HG03432 (cell line): ENCODE data around the gene SLC22A31.
"Not testable (repeated sequence)": the region's sequence is repeated elsewhere in the genome, so short reads cannot be mapped to it uniquely, and the experiment has no call there.

Source experiments
- ATAC-seq: cut with Tn5 transposase; IDR thresholded peaks from one replicate; pipeline ENCODE4 v1.9.1; 2021; ENCODE audit warnings: mild to moderate bottlenecking, moderate library complexity; ENCODE audit not compliant: unreplicated experiment

Gene SLC22A31

DNA sequence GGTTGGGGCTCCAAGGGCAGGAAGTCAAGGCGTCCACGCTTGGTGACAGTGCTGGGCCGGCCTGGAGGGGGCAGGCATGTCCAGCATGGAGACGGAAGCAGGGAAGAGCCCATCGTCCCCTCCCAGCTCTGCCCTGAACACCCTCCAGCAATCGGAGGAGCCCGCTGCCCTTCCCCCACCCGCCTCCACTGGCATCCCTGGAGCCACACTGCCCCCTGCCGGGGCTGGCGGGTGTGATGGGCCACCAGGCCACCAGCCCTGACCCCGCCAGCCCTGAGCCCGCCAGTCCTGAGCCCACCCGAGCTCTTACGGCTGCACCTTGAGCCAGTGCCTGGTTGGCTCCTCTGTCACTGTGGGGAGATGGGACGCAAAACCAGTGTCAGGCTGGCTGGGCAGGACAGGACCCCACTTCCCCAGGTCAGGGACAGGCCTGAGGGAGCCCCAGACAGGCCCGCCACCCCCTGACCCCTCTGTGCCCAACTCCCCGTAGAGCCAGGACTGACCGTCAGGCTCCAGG lies 32.9 kb downstream of the SLC22A31 start:
- peak; percentile 33 for ATAC-seq

- ATAC-seq, result no peak
Observed at GRCh38 chr16:89166696-89167424, 33.5 kb downstream of the SLC22A31 start.

GRCh38 chr16:89165681-89165979 lies 34.7 kb downstream of the SLC22A31 start:
- not testable (repeated sequence) for ATAC-seq

GRCh38 chr16:89164847-89165680 lies 35.3 kb downstream of the SLC22A31 start:
- no peak for ATAC-seq

- no peak for ATAC-seq
Observed at GRCh38 chr16:89164436-89164835, 35.9 kb downstream of the SLC22A31 start.

DNA sequence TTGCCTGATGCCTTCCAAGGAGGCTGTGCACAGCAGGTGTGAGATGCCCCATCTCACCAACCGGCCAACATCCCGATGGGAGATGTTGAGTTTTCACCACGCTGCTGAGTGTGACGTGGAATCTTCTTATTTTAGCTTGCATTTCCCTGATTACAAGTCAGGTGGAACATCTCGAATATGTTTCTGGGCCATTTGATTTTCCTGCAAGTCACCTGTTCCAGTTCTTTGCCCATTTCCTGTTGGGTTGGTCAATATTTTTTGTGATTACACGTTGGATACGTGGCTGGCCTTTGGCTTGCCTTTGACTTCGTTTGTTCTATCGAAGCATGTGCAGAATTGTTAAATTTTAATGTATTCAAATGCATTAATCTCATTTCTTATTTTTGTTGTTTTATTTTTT lies 37.0 kb downstream of the SLC22A31 start:
- no peak for ATAC-seq

- no peak for ATAC-seq
Observed at GRCh38 chr16:89161763-89162713, 38.3 kb downstream of the SLC22A31 start.

GRCh38 chr16:89160977-89161701 lies 39.2 kb downstream of the SLC22A31 start:
- no peak for ATAC-seq

GRCh38 chr16:89159850-89160354 lies 40.4 kb downstream of the SLC22A31 start:
- ATAC-seq, result no peak

DNA sequence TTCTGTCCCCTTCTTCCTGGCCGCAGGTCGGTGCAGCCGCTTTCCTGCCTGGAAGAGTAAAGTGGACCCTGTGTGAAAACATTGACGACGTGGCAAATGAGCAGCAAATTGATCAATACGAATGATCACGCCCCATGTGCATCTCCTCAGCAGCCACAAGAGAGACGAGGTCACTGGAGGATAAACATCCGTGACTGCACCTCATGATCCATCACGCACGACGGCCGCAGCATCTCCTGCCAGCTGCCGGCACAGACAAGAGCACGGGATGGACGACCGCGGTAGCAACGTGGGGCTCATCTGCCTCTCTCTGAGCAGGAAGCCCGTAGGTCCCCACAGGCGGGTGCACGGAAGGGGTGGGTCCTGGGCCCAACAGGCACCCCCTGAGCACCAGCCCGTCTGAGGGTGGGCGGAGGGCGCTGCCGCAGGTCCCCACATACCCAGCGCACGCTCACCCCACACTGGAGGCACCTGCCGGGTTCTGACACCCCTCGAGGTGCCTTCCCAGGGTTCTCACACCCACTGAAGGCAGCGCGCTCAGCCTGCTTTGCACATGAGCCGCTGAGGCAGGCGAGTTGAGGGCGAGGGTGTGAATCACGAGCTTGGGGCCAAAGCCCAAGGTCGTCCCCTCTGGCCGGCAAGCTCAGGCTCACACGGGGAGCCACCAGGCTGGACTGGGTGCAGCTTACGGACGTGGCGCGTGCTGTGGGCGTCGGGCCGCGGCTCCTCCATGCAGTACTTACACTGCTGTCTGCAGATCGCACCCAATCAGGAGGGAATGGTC lies 41.1 kb downstream of the SLC22A31 start:
- no peak for ATAC-seq

- no peak for ATAC-seq
Observed at GRCh38 chr16:89157778-89158177, 42.6 kb downstream of the SLC22A31 start.

GRCh38 chr16:89156740-89157645 lies 43.3 kb downstream of the SLC22A31 start:
- ATAC-seq, result no peak

- ATAC-seq, result no peak
Observed at GRCh38 chr16:89155851-89156739, 44.2 kb downstream of the SLC22A31 start.

- no peak for ATAC-seq
Observed at GRCh38 chr16:89155184-89155679, 45.1 kb downstream of the SLC22A31 start.

DNA sequence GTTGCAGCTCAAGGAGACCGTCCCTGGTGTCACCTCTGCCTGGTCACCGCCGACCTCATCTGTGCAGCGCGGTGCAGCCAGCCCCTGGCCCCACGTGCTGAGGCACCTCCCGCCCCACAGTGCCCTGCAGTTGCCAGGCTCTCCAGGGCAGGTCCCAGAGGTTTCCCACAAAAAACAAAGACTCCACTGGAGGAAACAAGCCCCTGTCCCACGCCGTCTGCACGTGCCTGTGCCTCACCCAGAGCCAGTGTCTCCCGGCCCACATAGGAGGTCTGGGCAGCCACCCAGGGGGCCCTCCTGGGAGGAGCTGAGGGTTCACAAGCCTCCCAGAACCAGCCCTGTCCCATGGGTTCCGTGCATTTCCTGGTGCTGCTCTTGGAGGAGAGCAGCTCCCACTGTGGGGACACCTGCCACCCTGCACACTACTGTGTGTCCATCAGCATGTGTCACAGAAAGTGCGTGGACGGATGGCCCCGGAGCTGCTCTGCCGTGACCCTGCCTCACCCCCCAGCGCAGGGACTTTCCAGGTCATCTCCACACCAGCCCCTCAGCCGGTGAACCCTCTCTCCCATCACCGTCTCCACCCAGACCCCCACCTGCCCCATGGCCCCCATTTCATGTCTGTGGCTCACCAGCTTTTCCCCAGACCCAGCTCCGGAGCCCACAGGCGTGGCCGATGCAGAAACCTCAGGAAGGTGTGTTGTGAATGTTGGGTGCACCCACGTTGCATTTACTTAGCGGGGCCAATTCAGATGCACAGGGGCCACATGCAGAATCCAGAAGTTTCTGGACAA lies 45.8 kb downstream of the SLC22A31 start:
- ATAC-seq, result no peak

DNA sequence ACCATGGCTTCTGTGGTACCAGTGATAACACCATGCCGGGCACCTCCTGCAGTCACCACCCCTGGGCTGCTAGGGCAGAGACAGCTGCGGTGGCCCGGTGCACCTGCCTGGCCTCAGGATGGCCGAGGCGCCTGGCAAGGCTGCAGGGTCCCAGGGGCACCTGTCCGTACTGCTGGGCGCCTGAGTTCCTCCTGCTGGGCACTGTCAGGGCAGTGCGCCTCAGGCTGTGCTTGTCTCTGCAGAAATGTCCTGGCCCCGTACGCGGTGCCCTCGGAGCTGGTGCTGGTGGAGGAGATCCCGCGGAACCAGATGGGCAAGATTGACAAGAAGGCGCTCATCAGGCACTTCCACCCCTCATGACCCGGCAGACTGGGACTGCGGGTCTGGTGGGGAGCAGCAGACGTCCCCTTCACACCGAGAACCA lies 46.5 kb downstream of the SLC22A31 start:
- no peak for ATAC-seq
